GM23338 (cell line): ENCODE measurements around the gene SMARCA2. TPM values are rescaled to one million over a fixed set of nuclear protein-coding genes. Genes with fewer than 3 reads are reported as not detected.

Experiments used
- ATAC-seq: fragments of 200-7000 bp; cut with Tn5 transposase; 3 replicates; pipeline ENCODE4 v1.9.1; 2020
- DNase-seq: peaks from one replicate; pipeline ENCODE4 v3.0.0-alpha.2; 2015; ENCODE audit warnings: low spot score
- H2AFZ ChIP-seq: fragments of 200-600 bp; sonication (generic); 2 replicates; pipeline ENCODE4 v1.8.0; 2016; ENCODE audit warnings: antibody characterized with exemption, mild to moderate bottlenecking, moderate library complexity
- H3F3A ChIP-seq: fragments of 200-600 bp; sonication (generic); replicated peaks from 2 replicates; pipeline ENCODE4 v1.8.0; 2017; ENCODE audit warnings: antibody characterized with exemption, mixed run types, low read depth
- H3K27ac ChIP-seq: fragments of 200-600 bp; sonication (generic); 2 replicates; pipeline ENCODE4 v1.6.1; 2016; ENCODE audit warnings: low read depth
- H3K27me3 ChIP-seq: fragments of 200-600 bp; sonication (generic); 2 replicates; pipeline ENCODE4 v1.8.0; 2016; ENCODE audit warnings: mild to moderate bottlenecking, mixed run types, moderate library complexity; ENCODE audit not compliant: insufficient read depth
- H3K36me3 ChIP-seq: fragments of 200-600 bp; sonication (generic); 2 replicates; pipeline ENCODE4 v1.8.0; 2016; ENCODE audit warnings: mild to moderate bottlenecking; ENCODE audit not compliant: insufficient read depth
- H3K4me1 ChIP-seq: fragments of 200-600 bp; sonication (generic); 2 replicates; pipeline ENCODE4 v1.8.0; 2016; ENCODE audit warnings: mild to moderate bottlenecking, moderate library complexity; ENCODE audit not compliant: insufficient read depth
- H3K4me2 ChIP-seq: fragments of 200-600 bp; sonication (generic); 2 replicates; pipeline ENCODE4 v1.7.1; 2017; ENCODE audit warnings: mixed run types
- H3K4me3 ChIP-seq: fragments of 200-600 bp; sonication (generic); 2 replicates; pipeline ENCODE4 v1.6.1; 2016; ENCODE audit warnings: mixed run types
- H3K79me2 ChIP-seq: fragments of 200-600 bp; sonication (generic); replicated peaks from 2 replicates; pipeline ENCODE4 v1.8.0; 2017; ENCODE audit warnings: mild to moderate bottlenecking; ENCODE audit not compliant: insufficient read depth
- H3K9me2 ChIP-seq: fragments of 200-600 bp; sonication (generic); 2 replicates; pipeline ENCODE4 v1.8.0; 2017; ENCODE audit not compliant: insufficient read depth
- H4K20me1 ChIP-seq: fragments of 200-600 bp; sonication (generic); replicated peaks from 2 replicates; pipeline ENCODE4 v1.8.0; 2017; ENCODE audit warnings: mild to moderate bottlenecking; ENCODE audit not compliant: insufficient read depth
- H3K27ac Mint-ChIP-seq: 2 replicates; pipeline ENCODE4 v1.8.0; 2020; ENCODE audit warnings: inconsistent platforms, mild to moderate bottlenecking, moderate library complexity, mixed read lengths
- H3K27me3 Mint-ChIP-seq: 3 replicates; pipeline ENCODE4 v1.8.0; 2022; ENCODE audit warnings: low read depth, mild to moderate bottlenecking, moderate library complexity, mixed read lengths, inconsistent platforms; ENCODE audit not compliant: insufficient read depth, poor library complexity
- H3K36me3 Mint-ChIP-seq: 3 replicates; pipeline ENCODE4 v1.8.0; 2021; ENCODE audit warnings: low read depth, mild to moderate bottlenecking, inconsistent platforms, moderate library complexity, mixed read lengths
- H3K4me1 Mint-ChIP-seq: 3 replicates; pipeline ENCODE4 v1.8.0; 2020; ENCODE audit warnings: mild to moderate bottlenecking, inconsistent platforms, mixed read lengths
- H3K4me3 Mint-ChIP-seq: 3 replicates; pipeline ENCODE4 v1.8.0; 2021; ENCODE audit warnings: moderate library complexity, mild to moderate bottlenecking, inconsistent platforms, mixed read lengths
- H3K9me3 Mint-ChIP-seq: 3 replicates; pipeline ENCODE4 v1.8.0; 2020; ENCODE audit warnings: moderate library complexity, mild to moderate bottlenecking, inconsistent platforms, mixed read lengths
- CTCF ChIP-seq, 2 experiments: fragments of 200-600 bp in 1 of 2; sonication (generic) in 1 of 2; conservative IDR thresholded peaks; 2 replicates each; pipeline versions ENCODE4 v1.5.1 to v1.6.1; 2016 to 2017; ENCODE audit warnings: antibody characterized with exemption in 2 of 2, low read depth in 2 of 2, mild to moderate bottlenecking in 2 of 2, moderate library complexity in 1 of 2
- ETS1 ChIP-seq: IDR thresholded peaks from 2 replicates; pipeline ENCODE4 v1.6.1; 2016; ENCODE audit warnings: antibody characterized with exemption
- EZH2 ChIP-seq: fragments of 200-600 bp; sonication (generic); IDR thresholded peaks from one replicate; pipeline ENCODE4 v1.8.0; 2017; ENCODE audit warnings: antibody characterized with exemption, mild to moderate bottlenecking, low read depth; ENCODE audit not compliant: unreplicated experiment
- JUNB ChIP-seq: IDR thresholded peaks from one replicate; pipeline ENCODE4 v1.6.1; 2016; ENCODE audit warnings: antibody characterized with exemption; ENCODE audit not compliant: unreplicated experiment
- POLR2AphosphoS5 ChIP-seq: IDR thresholded peaks from 2 replicates; pipeline ENCODE4 v1.6.1; 2016; ENCODE audit warnings: antibody characterized with exemption, low read depth
- REST ChIP-seq: IDR thresholded peaks from one replicate; pipeline ENCODE4 v1.6.1; 2018; ENCODE audit warnings: antibody characterized with exemption; ENCODE audit not compliant: unreplicated experiment
- ZNF114 ChIP-seq: fragments of 250-450 bp; sonication (Bioruptor Pico); IDR thresholded peaks from 2 replicates; pipeline ENCODE4 v1.5.0; 2020; ENCODE audit warnings: mild to moderate bottlenecking, moderate library complexity
- ZNF331 ChIP-seq: fragments of 250-450 bp; sonication (Bioruptor Pico); IDR thresholded peaks from 2 replicates; pipeline ENCODE4 v1.5.0; 2020; ENCODE audit warnings: low read depth, mild to moderate bottlenecking, moderate library complexity
- polyA plus RNA-seq: library from polyadenylated mRNA; unstranded; fragments of >200 nt; fragmentation: Nextera tagmentation; extraction: Ambion mirVana; gene quantifications from 2 replicates; pipeline ENCODE4 v1.2.1, GENCODE V29; 2016
- total RNA-seq: library from RNA; depleted of rRNA; stranded (reverse); fragments of >200 nt; shearing (Covaris generic); gene quantifications from 2 replicates; pipeline ENCODE4 v1.2.3, GENCODE V29; 2014

Gene SMARCA2
- total and polyA plus RNA-seq, 2 experiments from 2014 or later = 21.7 to 21.9 TPM

GRCh38 chr9:2178034-2178734 is 163.0 kb downstream of the SMARCA2 start (continued):
- no peak for TF ChIP-seq ETS1
- no peak for TF ChIP-seq JUNB
- TF ChIP-seq POLR2AphosphoS5 = no peak
- no peak for TF ChIP-seq EZH2
- TF ChIP-seq REST = no peak
- no peak for TF ChIP-seq ZNF114 (CRISPR knock-in tag)

GRCh38 chr9:2179567-2179966 is 164.4 kb downstream of the SMARCA2 start:
- TF ChIP-seq ZNF331 (CRISPR knock-in tag) (no peak), JUNB (no peak), CTCF (conservative IDR thresholded peaks at IDR 0.05; ENCODE audit: low read depth in 2 of 2) (peak in 1 of 2 experiments; percentile 52; a peak in 2 of 4 replicates)

More at GRCh38 chr9:2179567-2179966, 164.4 kb downstream of the SMARCA2 start:
- H3K27ac Mint-ChIP-seq = peak overlapping the region; percentile 12; the same call in 1 of the 2 replicates
- no peaks in the 10 kb centered on the region for H3K36me3 ChIP-seq
- no peak overlapping the region for H3K4me3 ChIP-seq
- no peak overlapping the region for H3K4me3 Mint-ChIP-seq
- H3K27me3 Mint-ChIP-seq = peaks cover 5% of the 10 kb centered on the region
- DNase-seq (no peak), ATAC-seq (no peak)
- no peaks in the 10 kb centered on the region for H3K27me3 ChIP-seq
- no peaks in the 10 kb centered on the region for H4K20me1 ChIP-seq
- no peaks in the 10 kb centered on the region for H3K9me3 Mint-ChIP-seq
- H3K9me2 ChIP-seq = 0 out of 2 replicates have a peak, but pooled peaks cover 4% of the 10 kb centered on the region
- no peaks in the 10 kb centered on the region for H3K79me2 ChIP-seq
- peak overlapping the region; percentile 93 for H3K27ac ChIP-seq
- no peak overlapping the region for H2AFZ ChIP-seq
- peaks cover 33% of the 10 kb centered on the region for H3K4me1 ChIP-seq
- H3K4me2 ChIP-seq = peak overlapping the region; percentile 30; the same call in 1 of the 2 replicates
- H3F3A ChIP-seq = 0 out of 2 replicates have a peak, but pooled peaks cover 6% of the 10 kb centered on the region
- H3K36me3 Mint-ChIP-seq = peaks cover under 1% of the 10 kb centered on the region; the same call in 2 of the 3 replicates
- peaks cover 40% of the 10 kb centered on the region for H3K4me1 Mint-ChIP-seq
